SHP77 treated with DMSO at 0.1 percent for 48 hours (cell line): Measurements from ENCODE around the gene PDE4D.
"Not testable (repeated sequence)": the region's sequence is repeated elsewhere in the genome, so short reads cannot be mapped to it uniquely, and the experiment has no call there.

Experiments
- DNase-seq: peaks from one replicate; lab custom pipeline; 2025; lab: John Stamatoyannopoulos, UW

PDE4D gene

GRCh38 chr5:59069438-59070079 is 824.0 kb downstream of the PDE4D start:
- no peak for DNase-seq

GRCh38 chr5:59067956-59068656 is 825.4 kb downstream of the PDE4D start:
- DNase-seq: no peak

- DNase-seq: no peak
These were observed 827.0 kb downstream of the PDE4D start for GRCh38 chr5:59066367-59067163.

GRCh38 chr5:59065554-59065953 is 828.0 kb downstream of the PDE4D start:
- no peak for DNase-seq

- no peak for DNase-seq
These were observed 829.2 kb downstream of the PDE4D start for GRCh38 chr5:59064293-59064692.

GRCh38 chr5:59062986-59063683 is 830.4 kb downstream of the PDE4D start:
- DNase-seq: no peak

- DNase-seq: peak; percentile 88
These were observed 832.1 kb downstream of the PDE4D start for GRCh38 chr5:59061377-59061776.

- no peak for DNase-seq
These were observed 834.4 kb downstream of the PDE4D start for GRCh38 chr5:59058969-59059687.

GRCh38 chr5:59058237-59058636 is 835.3 kb downstream of the PDE4D start:
- DNase-seq: no peak

- not testable (repeated sequence) for DNase-seq
These were observed 836.9 kb downstream of the PDE4D start for GRCh38 chr5:59056599-59056998.

- no peak for DNase-seq
These were observed 837.6 kb downstream of the PDE4D start for GRCh38 chr5:59055745-59056448.

GRCh38 chr5:59054963-59055528 is 838.5 kb downstream of the PDE4D start:
- DNase-seq: no peak

GRCh38 chr5:59051951-59052350 is 841.6 kb downstream of the PDE4D start:
- no peak for DNase-seq

GRCh38 chr5:59049095-59049494 is 844.4 kb downstream of the PDE4D start:
- no peak for DNase-seq

GRCh38 chr5:59042201-59043055 is 851.1 kb downstream of the PDE4D start:
- DNase-seq: no peak

- no peak for DNase-seq
These were observed 852.2 kb downstream of the PDE4D start for GRCh38 chr5:59041355-59041754.

GRCh38 chr5:59040804-59041201 is 852.7 kb downstream of the PDE4D start:
- no peak for DNase-seq

- no peak for DNase-seq
These were observed 853.3 kb downstream of the PDE4D start for GRCh38 chr5:59040024-59040803.
